Ovary (tissue), 3 donors: ENCODE results near the gene GLI3.

Experiments used
- EP300 ChIP-seq: sonication (generic); formaldehyde crosslinking; IDR thresholded peaks from one replicate; pipeline ENCODE4 v1.6.1; 2017; ENCODE audit warnings: antibody characterized with exemption
- POLR2A ChIP-seq: fragments of 450-650 bp; IDR thresholded peaks from one replicate; pipeline ENCODE4 v1.6.1; 2017; ENCODE audit warnings: antibody characterized with exemption, mild to moderate bottlenecking, moderate library complexity
- TF ChIP-seq, protein P1 (sequence below), 3 donors: fragments of 450-650 bp in 2 of 3; fragments of 200-600 bp in 1 of 3; IDR thresholded peaks; one replicate each; pipeline versions ENCODE4 v1.5.1 to v1.8.0; 2016 to 2022; ENCODE audit warnings: antibody characterized with exemption in 3 of 3, mild to moderate bottlenecking in 1 of 3
- donor health status: DM: no; HTN: no; CAD: no.

DNA sequence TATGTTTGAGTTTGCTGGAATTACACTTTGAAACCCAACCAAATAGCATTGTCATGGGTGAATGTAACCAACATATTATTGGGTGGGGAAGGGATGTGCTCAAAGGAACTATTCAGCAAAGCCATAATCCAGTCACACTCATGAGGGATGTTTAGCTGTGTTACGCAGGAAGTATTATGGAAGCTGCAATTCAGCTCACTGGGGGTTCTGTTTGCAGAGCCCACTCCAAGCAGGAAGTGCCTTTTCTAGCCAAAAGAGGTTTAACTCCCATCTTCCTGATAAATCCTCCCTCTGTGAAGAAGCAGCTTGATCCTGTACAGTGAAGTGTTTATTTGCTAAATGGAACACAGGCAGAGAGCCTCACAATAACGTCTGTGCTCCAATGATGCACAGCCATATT, 172.5 kb downstream of the GLI3 start:
- TF ChIP-seq, protein P1, sequence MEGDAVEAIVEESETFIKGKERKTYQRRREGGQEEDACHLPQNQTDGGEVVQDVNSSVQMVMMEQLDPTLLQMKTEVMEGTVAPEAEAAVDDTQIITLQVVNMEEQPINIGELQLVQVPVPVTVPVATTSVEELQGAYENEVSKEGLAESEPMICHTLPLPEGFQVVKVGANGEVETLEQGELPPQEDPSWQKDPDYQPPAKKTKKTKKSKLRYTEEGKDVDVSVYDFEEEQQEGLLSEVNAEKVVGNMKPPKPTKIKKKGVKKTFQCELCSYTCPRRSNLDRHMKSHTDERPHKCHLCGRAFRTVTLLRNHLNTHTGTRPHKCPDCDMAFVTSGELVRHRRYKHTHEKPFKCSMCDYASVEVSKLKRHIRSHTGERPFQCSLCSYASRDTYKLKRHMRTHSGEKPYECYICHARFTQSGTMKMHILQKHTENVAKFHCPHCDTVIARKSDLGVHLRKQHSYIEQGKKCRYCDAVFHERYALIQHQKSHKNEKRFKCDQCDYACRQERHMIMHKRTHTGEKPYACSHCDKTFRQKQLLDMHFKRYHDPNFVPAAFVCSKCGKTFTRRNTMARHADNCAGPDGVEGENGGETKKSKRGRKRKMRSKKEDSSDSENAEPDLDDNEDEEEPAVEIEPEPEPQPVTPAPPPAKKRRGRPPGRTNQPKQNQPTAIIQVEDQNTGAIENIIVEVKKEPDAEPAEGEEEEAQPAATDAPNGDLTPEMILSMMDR (IDR thresholded peaks at IDR 0.05), result no peak
- TF ChIP-seq POLR2A, result no peak
- no peak for TF ChIP-seq EP300
